ENCODE results near the gene CDK18. TPM values are rescaled to one million over a fixed set of nuclear protein-coding genes. Genes with fewer than 3 reads are reported as not detected.

CDK18 gene
- polyA plus RNA-seq, 1 donor from 2014 or later: not detected

- Histone ChIP-seq H3K27ac (ENCODE audit: low read length) (no peak overlapping the region), H3K36me3 (ENCODE audit: insufficient read depth, low read length) (no peaks in the 10 kb centered on the region), H3K4me3 (ENCODE audit: low read length) (no peak overlapping the region), H3K9ac (ENCODE audit: low read length) (no peak overlapping the region), H3K79me2 (replicated peaks; ENCODE audit: insufficient read depth, low read length) (no peaks in the 10 kb centered on the region), H4K20me1 (ENCODE audit: insufficient read depth) (no peaks in the 10 kb centered on the region), H3K9me3 (ENCODE audit: low read length) (no peaks in the 10 kb centered on the region), H3F3A (ENCODE audit: insufficient read depth, low read length, poor library complexity, severe bottlenecking) (no peaks in the 10 kb centered on the region), H3K9me2 (ENCODE audit: insufficient read depth, low read length) (no peaks in the 10 kb centered on the region), H3K27me3 (ENCODE audit: insufficient read depth, low read depth, low read length) (peaks cover 44% of the 10 kb centered on the region), H2AFZ (ENCODE audit: low read depth, low read length) (no peak overlapping the region), H3K4me2 (ENCODE audit: low read length) (no peak overlapping the region)
- no peak for TF ChIP-seq RAD21 (conservative IDR thresholded peaks at IDR 0.05)
- no peak for TF ChIP-seq MXI1 (conservative IDR thresholded peaks at IDR 0.05; ENCODE audit: poor library complexity, severe bottlenecking)
- no peak for TF ChIP-seq POLR2AphosphoS5 (IDR thresholded peaks at IDR 0.05)
- TF ChIP-seq EZH2 (IDR thresholded peaks at IDR 0.05; ENCODE audit: borderline replicate concordance, insufficient read depth, low read length, poor library complexity, severe bottlenecking): no peak
- TF ChIP-seq REST (IDR thresholded peaks at IDR 0.05; ENCODE audit: borderline replicate concordance): no peak
- TF ChIP-seq TAF1 (IDR thresholded peaks at IDR 0.05; ENCODE audit: low read depth): no peak
- no peak for TF ChIP-seq SMC3 (conservative IDR thresholded peaks at IDR 0.05; ENCODE audit: poor library complexity)
- TF ChIP-seq CTCF (IDR thresholded peaks at IDR 0.05; ENCODE audit: poor library complexity, severe bottlenecking): no peak
- TF ChIP-seq EP300 (conservative IDR thresholded peaks at IDR 0.05; ENCODE audit: poor library complexity, severe bottlenecking): no peak
These were observed 68.0 kb downstream of the CDK18 start for GRCh38 chr1:205572421-205572820.

GRCh38 chr1:205575294-205575885, 70.9 kb downstream of the CDK18 start:
- H3K27me3 ChIP-seq (ENCODE audit: insufficient read depth, low read depth, low read length): peaks cover 17% of the 10 kb centered on the region
- no peaks in the 10 kb centered on the region for H3K9me3 ChIP-seq (ENCODE audit: low read length)
- H3K9me2 ChIP-seq (ENCODE audit: insufficient read depth, low read length): no peaks in the 10 kb centered on the region
- H3F3A ChIP-seq (ENCODE audit: insufficient read depth, low read length, poor library complexity, severe bottlenecking): no peaks in the 10 kb centered on the region
- no peak overlapping the region for H3K4me2 ChIP-seq (ENCODE audit: low read length)
- H3K4me3 ChIP-seq (ENCODE audit: low read length): no peak overlapping the region
- no peak overlapping the region for H3K9ac ChIP-seq (ENCODE audit: low read length)
- no peaks in the 10 kb centered on the region for H4K20me1 ChIP-seq (ENCODE audit: insufficient read depth)
- no peak overlapping the region for H2AFZ ChIP-seq (ENCODE audit: low read depth, low read length)
- no peaks in the 10 kb centered on the region for H3K36me3 ChIP-seq (ENCODE audit: insufficient read depth, low read length)
- no peak for TF ChIP-seq TAF1 (IDR thresholded peaks at IDR 0.05; ENCODE audit: low read depth)
- TF ChIP-seq POLR2AphosphoS5 (IDR thresholded peaks at IDR 0.05): no peak
- TF ChIP-seq SMC3 (conservative IDR thresholded peaks at IDR 0.05; ENCODE audit: poor library complexity): no peak
- H3K79me2 ChIP-seq (replicated peaks; ENCODE audit: insufficient read depth, low read length): no peaks in the 10 kb centered on the region
- no peak overlapping the region for H3K27ac ChIP-seq (ENCODE audit: low read length)

Data from neural cell (in vitro differentiated cells).